ENCODE measurements around the gene NEDD8.

NEDD8 gene

DNA sequence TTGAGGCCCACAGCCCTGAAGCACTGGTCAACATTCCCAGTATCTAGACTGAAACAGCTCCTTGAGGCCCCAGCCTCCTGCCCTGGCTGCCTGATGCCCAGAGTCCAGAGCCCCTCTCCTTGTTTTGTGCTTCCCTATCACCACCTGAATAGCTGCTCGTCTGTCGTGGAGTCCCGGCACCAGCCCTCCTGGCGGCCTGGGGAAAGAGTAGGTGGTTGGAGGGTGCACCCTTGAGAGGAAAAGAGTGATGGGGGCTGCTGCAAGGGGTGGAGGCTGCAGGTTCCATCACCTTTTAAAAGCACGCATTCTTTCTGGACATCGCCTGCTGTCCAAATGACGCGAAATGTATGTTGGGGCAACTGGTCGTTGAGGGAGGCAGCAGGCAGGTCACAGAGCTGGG, 36.1 kb upstream of the NEDD8 start:
- TF ChIP-seq, protein P1, sequence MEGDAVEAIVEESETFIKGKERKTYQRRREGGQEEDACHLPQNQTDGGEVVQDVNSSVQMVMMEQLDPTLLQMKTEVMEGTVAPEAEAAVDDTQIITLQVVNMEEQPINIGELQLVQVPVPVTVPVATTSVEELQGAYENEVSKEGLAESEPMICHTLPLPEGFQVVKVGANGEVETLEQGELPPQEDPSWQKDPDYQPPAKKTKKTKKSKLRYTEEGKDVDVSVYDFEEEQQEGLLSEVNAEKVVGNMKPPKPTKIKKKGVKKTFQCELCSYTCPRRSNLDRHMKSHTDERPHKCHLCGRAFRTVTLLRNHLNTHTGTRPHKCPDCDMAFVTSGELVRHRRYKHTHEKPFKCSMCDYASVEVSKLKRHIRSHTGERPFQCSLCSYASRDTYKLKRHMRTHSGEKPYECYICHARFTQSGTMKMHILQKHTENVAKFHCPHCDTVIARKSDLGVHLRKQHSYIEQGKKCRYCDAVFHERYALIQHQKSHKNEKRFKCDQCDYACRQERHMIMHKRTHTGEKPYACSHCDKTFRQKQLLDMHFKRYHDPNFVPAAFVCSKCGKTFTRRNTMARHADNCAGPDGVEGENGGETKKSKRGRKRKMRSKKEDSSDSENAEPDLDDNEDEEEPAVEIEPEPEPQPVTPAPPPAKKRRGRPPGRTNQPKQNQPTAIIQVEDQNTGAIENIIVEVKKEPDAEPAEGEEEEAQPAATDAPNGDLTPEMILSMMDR (conservative IDR thresholded peaks at IDR 0.05; ENCODE audit: low read length) = no peak
- no peak for TF ChIP-seq EZH2phosphoT487 (IDR thresholded peaks at IDR 0.05; ENCODE audit: borderline replicate concordance)
- Histone ChIP-seq H3K9me3 (ENCODE audit: insufficient read depth, low read depth, low read length) (no peaks in the 10 kb centered on the region), H3K36me3 (ENCODE audit: insufficient read depth, low read length) (no peaks in the 10 kb centered on the region), H3K9me2 (replicated peaks; ENCODE audit: low read depth, low read length) (no peaks in the 10 kb centered on the region), H3K27me3 (ENCODE audit: insufficient read depth, low read length, poor library complexity, severe bottlenecking) (no peaks in the 10 kb centered on the region), H3K79me2 (ENCODE audit: insufficient read depth, low read length) (peaks cover 14% of the 10 kb centered on the region; the same call in 1 of the 2 replicates), H3K4me1 (ENCODE audit: insufficient read depth, low read length, poor library complexity, severe bottlenecking) (peaks cover 14% of the 10 kb centered on the region), H2AFZ (ENCODE audit: low read length) (no peak overlapping the region), H3K9ac (ENCODE audit: low read depth, low read length, poor library complexity, severe bottlenecking) (no peak overlapping the region), H3F3A (ENCODE audit: low read depth) (no peaks in the 10 kb centered on the region), H4K20me1 (ENCODE audit: insufficient read depth, low read length, poor library complexity, severe bottlenecking) (no peaks in the 10 kb centered on the region), H3K4me2 (ENCODE audit: low read depth, low read length, poor library complexity, severe bottlenecking) (no peak overlapping the region), H3K4me3 (ENCODE audit: low read length, poor library complexity, severe bottlenecking) (no peak overlapping the region)

DNA sequence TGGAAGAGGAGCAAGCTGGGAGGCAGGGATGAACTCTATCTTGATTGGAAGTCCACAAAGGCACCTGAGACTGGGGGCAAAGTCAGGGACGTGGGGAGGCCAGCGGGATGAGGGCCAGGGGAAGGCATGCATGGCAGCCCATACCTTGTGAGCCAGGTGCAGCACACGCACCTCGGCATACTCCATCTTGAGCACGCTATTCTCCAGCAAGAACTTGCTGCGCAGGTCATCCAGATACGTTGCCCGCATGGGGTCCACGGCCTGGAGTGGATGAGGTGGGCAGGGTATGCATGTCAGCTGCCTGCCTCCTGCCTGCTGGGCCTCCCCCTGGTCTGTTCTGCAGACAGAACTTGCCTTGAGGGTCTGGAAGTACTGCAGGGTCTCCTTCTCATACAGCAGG, 35.3 kb upstream of the NEDD8 start:
- H3K4me1 ChIP-seq (ENCODE audit: insufficient read depth, low read length, poor library complexity, severe bottlenecking) = peaks cover 14% of the 10 kb centered on the region
- no peak overlapping the region for H3K4me2 ChIP-seq (ENCODE audit: low read depth, low read length, poor library complexity, severe bottlenecking)

DNA sequence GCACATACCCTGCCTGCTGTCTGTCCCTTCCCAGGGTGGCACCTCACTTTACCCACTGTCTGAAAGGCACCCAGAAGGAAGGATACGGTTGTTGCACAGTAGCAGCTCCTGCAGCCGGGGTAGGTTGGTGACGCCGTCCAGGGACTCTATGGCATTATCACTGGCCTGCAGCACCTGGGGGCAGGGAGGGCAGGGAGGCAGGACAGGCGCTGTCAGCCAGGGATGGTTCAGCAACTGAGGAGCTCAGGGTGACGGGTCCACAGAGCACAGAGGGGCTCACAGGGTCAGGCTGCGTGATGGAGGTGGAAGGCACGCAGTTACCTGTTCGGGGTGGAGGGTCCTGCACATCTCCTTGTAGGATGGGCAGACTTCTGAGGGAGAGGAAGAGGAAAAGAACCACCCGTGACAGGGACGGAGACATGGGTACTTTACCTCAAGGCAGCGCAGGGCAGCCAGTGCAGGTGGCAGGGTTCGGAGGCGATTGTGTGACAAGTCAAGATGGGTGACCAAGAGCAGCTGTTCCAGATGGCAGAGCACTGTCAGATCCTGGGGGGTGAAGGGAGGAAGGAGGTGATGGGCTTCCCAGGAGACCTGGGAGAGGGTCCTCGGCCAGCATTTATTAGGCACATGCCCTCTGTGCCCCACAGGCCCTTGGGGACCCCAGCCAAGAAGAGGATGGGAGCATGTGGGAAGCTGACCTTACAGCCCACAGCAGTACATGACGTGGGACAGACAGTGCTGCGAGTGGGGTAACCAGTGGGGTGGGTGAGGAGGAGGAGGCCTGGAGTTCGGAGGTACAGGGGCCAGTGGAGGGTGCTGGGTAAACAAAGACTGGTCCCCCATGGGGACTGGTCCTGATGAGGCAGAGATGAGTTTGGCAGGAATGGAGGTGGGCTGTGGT, 34.4 kb upstream of the NEDD8 start:
- no peaks in the 10 kb centered on the region for H3K36me3 ChIP-seq (ENCODE audit: insufficient read depth, low read length)
- no peak overlapping the region for H2AFZ ChIP-seq (ENCODE audit: low read length)
- no peak for TF ChIP-seq EZH2phosphoT487 (IDR thresholded peaks at IDR 0.05; ENCODE audit: borderline replicate concordance)
- TF ChIP-seq, protein P1 (conservative IDR thresholded peaks at IDR 0.05; ENCODE audit: low read length) = no peak
- H3F3A ChIP-seq (ENCODE audit: low read depth) = no peaks in the 10 kb centered on the region
- peaks cover 7% of the 10 kb centered on the region for H3K4me1 ChIP-seq (ENCODE audit: insufficient read depth, low read length, poor library complexity, severe bottlenecking)
- H3K9me2 ChIP-seq (replicated peaks; ENCODE audit: low read depth, low read length) = no peaks in the 10 kb centered on the region
- H3K9me3 ChIP-seq (ENCODE audit: insufficient read depth, low read depth, low read length) = no peaks in the 10 kb centered on the region
- no peak overlapping the region for H3K4me2 ChIP-seq (ENCODE audit: low read depth, low read length, poor library complexity, severe bottlenecking)
- H3K79me2 ChIP-seq (ENCODE audit: insufficient read depth, low read length) = peaks cover 5% of the 10 kb centered on the region; the same call in 1 of the 2 replicates
- no peak overlapping the region for H3K9ac ChIP-seq (ENCODE audit: low read depth, low read length, poor library complexity, severe bottlenecking)
- no peaks in the 10 kb centered on the region for H4K20me1 ChIP-seq (ENCODE audit: insufficient read depth, low read length, poor library complexity, severe bottlenecking)
- no peak overlapping the region for H3K4me3 ChIP-seq (ENCODE audit: low read length, poor library complexity, severe bottlenecking)
- no peaks in the 10 kb centered on the region for H3K27me3 ChIP-seq (ENCODE audit: insufficient read depth, low read length, poor library complexity, severe bottlenecking)

More for the DNA sequence above, 35.3 kb upstream of the NEDD8 start:
- Histone ChIP-seq H3K9me3 (ENCODE audit: insufficient read depth, low read depth, low read length) (no peaks in the 10 kb centered on the region), H2AFZ (ENCODE audit: low read length) (no peak overlapping the region), H4K20me1 (ENCODE audit: insufficient read depth, low read length, poor library complexity, severe bottlenecking) (no peaks in the 10 kb centered on the region), H3F3A (ENCODE audit: low read depth) (no peaks in the 10 kb centered on the region), H3K9me2 (replicated peaks; ENCODE audit: low read depth, low read length) (no peaks in the 10 kb centered on the region), H3K27me3 (ENCODE audit: insufficient read depth, low read length, poor library complexity, severe bottlenecking) (no peaks in the 10 kb centered on the region), H3K79me2 (ENCODE audit: insufficient read depth, low read length) (peaks cover 13% of the 10 kb centered on the region; the same call in 1 of the 2 replicates), H3K36me3 (ENCODE audit: insufficient read depth, low read length) (no peaks in the 10 kb centered on the region), H3K9ac (ENCODE audit: low read depth, low read length, poor library complexity, severe bottlenecking) (no peak overlapping the region), H3K4me3 (ENCODE audit: low read length, poor library complexity, severe bottlenecking) (no peak overlapping the region)
- TF ChIP-seq, protein P1 (conservative IDR thresholded peaks at IDR 0.05; ENCODE audit: low read length) = no peak
- no peak for TF ChIP-seq EZH2phosphoT487 (IDR thresholded peaks at IDR 0.05; ENCODE audit: borderline replicate concordance)
